Ishikawa (cell line): Measurements from ENCODE around the gene TSEN34.

Experiments
- CEBPB ChIP-seq: IDR thresholded peaks from 2 replicates; pipeline ENCODE4 v1.6.1; 2012
- EP300 ChIP-seq: IDR thresholded peaks from 2 replicates; pipeline ENCODE4 v1.6.1; 2012; ENCODE audit warnings: borderline replicate concordance
- MAX ChIP-seq: IDR thresholded peaks from 2 replicates; pipeline ENCODE4 v1.6.1; 2012
- NFIC ChIP-seq: IDR thresholded peaks from 2 replicates; pipeline ENCODE4 v1.6.1; 2012
- RAD21 ChIP-seq: IDR thresholded peaks from 2 replicates; pipeline ENCODE4 v1.6.1; 2012; ENCODE audit warnings: low read depth
- REST ChIP-seq: IDR thresholded peaks from 2 replicates; pipeline ENCODE4 v1.6.1; 2012; ENCODE audit warnings: low read depth, mild to moderate bottlenecking
- TAF1 ChIP-seq: IDR thresholded peaks from 2 replicates; pipeline ENCODE4 v1.6.1; 2012; ENCODE audit warnings: low read depth, mild to moderate bottlenecking
- TEAD4 ChIP-seq: IDR thresholded peaks from 2 replicates; pipeline ENCODE4 v1.6.1; 2012
- ZBTB7A ChIP-seq: IDR thresholded peaks from 2 replicates; pipeline ENCODE4 v1.6.1; 2012; ENCODE audit warnings: low read depth
- TF ChIP-seq, protein P1 (sequence below): IDR thresholded peaks from 2 replicates; pipeline ENCODE4 v1.6.1; 2012

GRCh38 chr19:54230031-54230430 lies 38.9 kb downstream of the TSEN34 start:
- TF ChIP-seq MAX (no peak), EP300 (no peak), TEAD4 (no peak), CEBPB (no peak), TAF1 (no peak), REST (no peak), ZBTB7A (no peak), RAD21 (no peak), NFIC (no peak)
- TF ChIP-seq, protein P1, sequence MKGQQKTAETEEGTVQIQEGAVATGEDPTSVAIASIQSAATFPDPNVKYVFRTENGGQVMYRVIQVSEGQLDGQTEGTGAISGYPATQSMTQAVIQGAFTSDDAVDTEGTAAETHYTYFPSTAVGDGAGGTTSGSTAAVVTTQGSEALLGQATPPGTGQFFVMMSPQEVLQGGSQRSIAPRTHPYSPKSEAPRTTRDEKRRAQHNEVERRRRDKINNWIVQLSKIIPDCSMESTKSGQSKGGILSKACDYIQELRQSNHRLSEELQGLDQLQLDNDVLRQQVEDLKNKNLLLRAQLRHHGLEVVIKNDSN = no peak
